GM23338 (cell line): ENCODE results near the gene MT1A. TPM values are rescaled to one million over a fixed set of nuclear protein-coding genes. Genes with fewer than 3 reads are reported as not detected.
A peak's percentile ranks its signal among the peaks of the same experiment; 100 is the strongest.

ENCODE experiments used
- ATAC-seq: fragments of 200-7000 bp; cut with Tn5 transposase; 3 replicates; pipeline ENCODE4 v1.9.1; 2020
- DNase-seq: peaks from one replicate; pipeline ENCODE4 v3.0.0-alpha.2; 2015; ENCODE audit warnings: low spot score
- H2AFZ ChIP-seq: fragments of 200-600 bp; sonication (generic); 2 replicates; pipeline ENCODE4 v1.8.0; 2016; ENCODE audit warnings: antibody characterized with exemption, mild to moderate bottlenecking, moderate library complexity
- H3F3A ChIP-seq: fragments of 200-600 bp; sonication (generic); replicated peaks from 2 replicates; pipeline ENCODE4 v1.8.0; 2017; ENCODE audit warnings: antibody characterized with exemption, mixed run types, low read depth
- H3K27ac ChIP-seq: fragments of 200-600 bp; sonication (generic); 2 replicates; pipeline ENCODE4 v1.6.1; 2016; ENCODE audit warnings: low read depth
- H3K27me3 ChIP-seq: fragments of 200-600 bp; sonication (generic); 2 replicates; pipeline ENCODE4 v1.8.0; 2016; ENCODE audit warnings: mild to moderate bottlenecking, mixed run types, moderate library complexity; ENCODE audit not compliant: insufficient read depth
- H3K36me3 ChIP-seq: fragments of 200-600 bp; sonication (generic); 2 replicates; pipeline ENCODE4 v1.8.0; 2016; ENCODE audit warnings: mild to moderate bottlenecking; ENCODE audit not compliant: insufficient read depth
- H3K4me1 ChIP-seq: fragments of 200-600 bp; sonication (generic); 2 replicates; pipeline ENCODE4 v1.8.0; 2016; ENCODE audit warnings: mild to moderate bottlenecking, moderate library complexity; ENCODE audit not compliant: insufficient read depth
- H3K4me2 ChIP-seq: fragments of 200-600 bp; sonication (generic); 2 replicates; pipeline ENCODE4 v1.7.1; 2017; ENCODE audit warnings: mixed run types
- H3K4me3 ChIP-seq: fragments of 200-600 bp; sonication (generic); 2 replicates; pipeline ENCODE4 v1.6.1; 2016; ENCODE audit warnings: mixed run types
- H3K79me2 ChIP-seq: fragments of 200-600 bp; sonication (generic); replicated peaks from 2 replicates; pipeline ENCODE4 v1.8.0; 2017; ENCODE audit warnings: mild to moderate bottlenecking; ENCODE audit not compliant: insufficient read depth
- H3K9me2 ChIP-seq: fragments of 200-600 bp; sonication (generic); 2 replicates; pipeline ENCODE4 v1.8.0; 2017; ENCODE audit not compliant: insufficient read depth
- H4K20me1 ChIP-seq: fragments of 200-600 bp; sonication (generic); replicated peaks from 2 replicates; pipeline ENCODE4 v1.8.0; 2017; ENCODE audit warnings: mild to moderate bottlenecking; ENCODE audit not compliant: insufficient read depth
- H3K27ac Mint-ChIP-seq: 2 replicates; pipeline ENCODE4 v1.8.0; 2020; ENCODE audit warnings: inconsistent platforms, mild to moderate bottlenecking, moderate library complexity, mixed read lengths
- H3K27me3 Mint-ChIP-seq: 3 replicates; pipeline ENCODE4 v1.8.0; 2022; ENCODE audit warnings: low read depth, mild to moderate bottlenecking, moderate library complexity, mixed read lengths, inconsistent platforms; ENCODE audit not compliant: insufficient read depth, poor library complexity
- H3K36me3 Mint-ChIP-seq: 3 replicates; pipeline ENCODE4 v1.8.0; 2021; ENCODE audit warnings: low read depth, mild to moderate bottlenecking, inconsistent platforms, moderate library complexity, mixed read lengths
- H3K4me1 Mint-ChIP-seq: 3 replicates; pipeline ENCODE4 v1.8.0; 2020; ENCODE audit warnings: mild to moderate bottlenecking, inconsistent platforms, mixed read lengths
- H3K4me3 Mint-ChIP-seq: 3 replicates; pipeline ENCODE4 v1.8.0; 2021; ENCODE audit warnings: moderate library complexity, mild to moderate bottlenecking, inconsistent platforms, mixed read lengths
- H3K9me3 Mint-ChIP-seq: 3 replicates; pipeline ENCODE4 v1.8.0; 2020; ENCODE audit warnings: moderate library complexity, mild to moderate bottlenecking, inconsistent platforms, mixed read lengths
- CREB1 ChIP-seq: fragments of 250-450 bp; sonication (Bioruptor Pico); IDR thresholded peaks from 2 replicates; pipeline ENCODE4 v1.5.0; 2020; ENCODE audit warnings: low read depth, mild to moderate bottlenecking, moderate library complexity
- EZH2phosphoT487 ChIP-seq: fragments of 200-600 bp; sonication (generic); IDR thresholded peaks from one replicate; pipeline ENCODE4 v1.8.1; 2018; ENCODE audit warnings: antibody characterized with exemption; ENCODE audit not compliant: unreplicated experiment
- NANOG ChIP-seq: IDR thresholded peaks from 2 replicates; pipeline ENCODE4 v1.6.1; 2016; ENCODE audit warnings: antibody characterized with exemption, borderline replicate concordance
- POLR2AphosphoS5 ChIP-seq: IDR thresholded peaks from 2 replicates; pipeline ENCODE4 v1.6.1; 2016; ENCODE audit warnings: antibody characterized with exemption, low read depth
- ZNF114 ChIP-seq: fragments of 250-450 bp; sonication (Bioruptor Pico); IDR thresholded peaks from 2 replicates; pipeline ENCODE4 v1.5.0; 2020; ENCODE audit warnings: mild to moderate bottlenecking, moderate library complexity
- ZNF331 ChIP-seq: fragments of 250-450 bp; sonication (Bioruptor Pico); IDR thresholded peaks from 2 replicates; pipeline ENCODE4 v1.5.0; 2020; ENCODE audit warnings: low read depth, mild to moderate bottlenecking, moderate library complexity
- polyA plus RNA-seq: library from polyadenylated mRNA; unstranded; fragments of >200 nt; fragmentation: Nextera tagmentation; extraction: Ambion mirVana; gene quantifications from 2 replicates; pipeline ENCODE4 v1.2.1, GENCODE V29; 2016
- total RNA-seq: library from RNA; depleted of rRNA; stranded (reverse); fragments of >200 nt; shearing (Covaris generic); gene quantifications from 2 replicates; pipeline ENCODE4 v1.2.3, GENCODE V29; 2014
- TF ChIP-seq, protein P1 (sequence below): IDR thresholded peaks from 2 replicates; pipeline ENCODE4 v1.6.1; 2016; ENCODE audit warnings: antibody characterized with exemption
- TF ChIP-seq, protein P2 (sequence below), 2 experiments: fragments of 200-600 bp in 1 of 2; sonication (generic) in 1 of 2; conservative IDR thresholded peaks; 2 replicates each; pipeline versions ENCODE4 v1.5.1 to v1.6.1; 2016 to 2017; ENCODE audit warnings: antibody characterized with exemption in 2 of 2, low read depth in 2 of 2, mild to moderate bottlenecking in 2 of 2, moderate library complexity in 1 of 2
- TF ChIP-seq, protein P3 (sequence below): IDR thresholded peaks from one replicate; pipeline ENCODE4 v1.6.1; 2018; ENCODE audit warnings: antibody characterized with exemption; ENCODE audit not compliant: unreplicated experiment

The MT1A gene
- total and polyA plus RNA-seq, 2 experiments from 2014 or later = 2.5 TPM; not detected in 1

DNA sequence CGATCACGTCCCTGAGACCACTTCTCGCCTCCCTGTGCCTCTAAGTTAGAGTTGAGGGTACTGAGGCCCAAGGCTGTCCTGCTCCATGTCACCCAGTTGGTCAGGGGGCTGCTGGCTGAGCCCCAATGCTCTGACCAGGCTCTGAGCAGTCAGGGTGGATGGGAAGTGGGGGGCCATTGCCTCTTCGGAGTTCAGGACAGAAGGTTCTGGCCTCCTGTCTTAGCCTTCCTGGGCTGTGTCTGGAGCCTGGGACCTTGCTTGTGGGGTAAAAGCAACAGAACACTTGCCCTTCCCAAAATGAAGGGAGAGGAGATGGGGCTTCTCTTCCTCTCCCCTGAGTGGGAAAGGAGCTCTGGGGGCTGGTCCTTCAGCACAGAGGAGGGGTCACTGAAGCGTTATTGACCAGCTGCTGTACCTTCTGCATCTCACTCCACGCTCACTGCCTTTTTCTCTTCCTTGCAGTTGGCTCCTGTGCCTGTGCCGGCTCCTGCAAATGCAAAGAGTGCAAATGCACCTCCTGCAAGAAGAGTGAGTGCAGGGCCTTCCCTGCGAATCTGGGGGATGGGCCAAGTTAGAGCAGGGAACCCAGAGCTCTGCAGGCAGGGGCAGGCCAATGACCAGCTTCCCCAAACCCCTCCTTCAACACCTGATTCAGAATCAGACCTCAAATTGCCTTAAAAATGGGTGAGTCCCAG lies 44.4 kb downstream of the MT1A start (continued):
- TF ChIP-seq, protein P1, sequence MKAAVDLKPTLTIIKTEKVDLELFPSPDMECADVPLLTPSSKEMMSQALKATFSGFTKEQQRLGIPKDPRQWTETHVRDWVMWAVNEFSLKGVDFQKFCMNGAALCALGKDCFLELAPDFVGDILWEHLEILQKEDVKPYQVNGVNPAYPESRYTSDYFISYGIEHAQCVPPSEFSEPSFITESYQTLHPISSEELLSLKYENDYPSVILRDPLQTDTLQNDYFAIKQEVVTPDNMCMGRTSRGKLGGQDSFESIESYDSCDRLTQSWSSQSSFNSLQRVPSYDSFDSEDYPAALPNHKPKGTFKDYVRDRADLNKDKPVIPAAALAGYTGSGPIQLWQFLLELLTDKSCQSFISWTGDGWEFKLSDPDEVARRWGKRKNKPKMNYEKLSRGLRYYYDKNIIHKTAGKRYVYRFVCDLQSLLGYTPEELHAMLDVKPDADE = no peak
- TF ChIP-seq ZNF114 (CRISPR knock-in tag) (no peak), ZNF331 (CRISPR knock-in tag) (no peak), POLR2AphosphoS5 (no peak; the same call in 1 of the 2 replicates), EZH2phosphoT487 (no peak), NANOG (no peak)
- TF ChIP-seq, protein P2, sequence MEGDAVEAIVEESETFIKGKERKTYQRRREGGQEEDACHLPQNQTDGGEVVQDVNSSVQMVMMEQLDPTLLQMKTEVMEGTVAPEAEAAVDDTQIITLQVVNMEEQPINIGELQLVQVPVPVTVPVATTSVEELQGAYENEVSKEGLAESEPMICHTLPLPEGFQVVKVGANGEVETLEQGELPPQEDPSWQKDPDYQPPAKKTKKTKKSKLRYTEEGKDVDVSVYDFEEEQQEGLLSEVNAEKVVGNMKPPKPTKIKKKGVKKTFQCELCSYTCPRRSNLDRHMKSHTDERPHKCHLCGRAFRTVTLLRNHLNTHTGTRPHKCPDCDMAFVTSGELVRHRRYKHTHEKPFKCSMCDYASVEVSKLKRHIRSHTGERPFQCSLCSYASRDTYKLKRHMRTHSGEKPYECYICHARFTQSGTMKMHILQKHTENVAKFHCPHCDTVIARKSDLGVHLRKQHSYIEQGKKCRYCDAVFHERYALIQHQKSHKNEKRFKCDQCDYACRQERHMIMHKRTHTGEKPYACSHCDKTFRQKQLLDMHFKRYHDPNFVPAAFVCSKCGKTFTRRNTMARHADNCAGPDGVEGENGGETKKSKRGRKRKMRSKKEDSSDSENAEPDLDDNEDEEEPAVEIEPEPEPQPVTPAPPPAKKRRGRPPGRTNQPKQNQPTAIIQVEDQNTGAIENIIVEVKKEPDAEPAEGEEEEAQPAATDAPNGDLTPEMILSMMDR (conservative IDR thresholded peaks at IDR 0.05; ENCODE audit: low read depth in 2 of 2) = no peak

DNA sequence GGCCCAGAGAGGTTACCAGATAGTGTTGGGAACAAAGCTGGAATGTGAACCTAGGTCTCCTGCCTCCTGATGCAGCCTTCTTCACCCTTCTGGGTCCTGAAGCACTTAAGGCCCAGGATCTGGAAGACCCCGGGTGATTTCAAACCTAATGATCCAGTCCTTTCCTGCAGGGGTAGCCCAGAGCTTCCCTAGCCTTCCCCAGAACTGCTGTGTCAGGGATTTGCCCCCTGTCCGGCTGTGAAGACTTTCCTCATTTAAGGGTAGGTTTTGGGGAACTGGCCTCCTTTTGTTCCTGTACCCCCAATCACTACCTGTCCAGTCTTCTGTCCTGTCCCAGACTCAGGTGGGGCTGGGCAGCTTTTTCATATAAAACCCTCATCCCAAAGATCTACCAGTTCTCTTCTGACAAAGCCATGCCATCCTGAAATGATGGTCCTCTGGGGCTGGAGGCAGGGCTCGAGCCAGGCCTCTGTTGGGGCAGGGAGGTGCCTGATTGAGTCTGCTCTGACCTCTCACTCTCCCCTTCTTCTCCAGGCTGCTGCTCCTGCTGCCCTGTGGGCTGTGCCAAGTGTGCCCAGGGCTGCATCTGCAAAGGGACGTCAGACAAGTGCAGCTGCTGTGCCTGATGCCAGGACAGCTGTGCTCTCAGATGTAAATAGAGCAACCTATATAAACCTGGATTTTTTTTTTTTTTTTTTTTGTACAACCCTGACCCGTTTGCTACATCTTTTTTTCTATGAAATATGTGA lies 45.1 kb downstream of the MT1A start:
- peak overlapping the region; percentile 96 for H3K4me2 ChIP-seq
- ATAC-seq = peak; percentile 4; the same call in 1 of the 3 replicates
- no peak for TF ChIP-seq POLR2AphosphoS5
- no peak for TF ChIP-seq CREB1 (CRISPR knock-in tag)
- TF ChIP-seq, protein P3, sequence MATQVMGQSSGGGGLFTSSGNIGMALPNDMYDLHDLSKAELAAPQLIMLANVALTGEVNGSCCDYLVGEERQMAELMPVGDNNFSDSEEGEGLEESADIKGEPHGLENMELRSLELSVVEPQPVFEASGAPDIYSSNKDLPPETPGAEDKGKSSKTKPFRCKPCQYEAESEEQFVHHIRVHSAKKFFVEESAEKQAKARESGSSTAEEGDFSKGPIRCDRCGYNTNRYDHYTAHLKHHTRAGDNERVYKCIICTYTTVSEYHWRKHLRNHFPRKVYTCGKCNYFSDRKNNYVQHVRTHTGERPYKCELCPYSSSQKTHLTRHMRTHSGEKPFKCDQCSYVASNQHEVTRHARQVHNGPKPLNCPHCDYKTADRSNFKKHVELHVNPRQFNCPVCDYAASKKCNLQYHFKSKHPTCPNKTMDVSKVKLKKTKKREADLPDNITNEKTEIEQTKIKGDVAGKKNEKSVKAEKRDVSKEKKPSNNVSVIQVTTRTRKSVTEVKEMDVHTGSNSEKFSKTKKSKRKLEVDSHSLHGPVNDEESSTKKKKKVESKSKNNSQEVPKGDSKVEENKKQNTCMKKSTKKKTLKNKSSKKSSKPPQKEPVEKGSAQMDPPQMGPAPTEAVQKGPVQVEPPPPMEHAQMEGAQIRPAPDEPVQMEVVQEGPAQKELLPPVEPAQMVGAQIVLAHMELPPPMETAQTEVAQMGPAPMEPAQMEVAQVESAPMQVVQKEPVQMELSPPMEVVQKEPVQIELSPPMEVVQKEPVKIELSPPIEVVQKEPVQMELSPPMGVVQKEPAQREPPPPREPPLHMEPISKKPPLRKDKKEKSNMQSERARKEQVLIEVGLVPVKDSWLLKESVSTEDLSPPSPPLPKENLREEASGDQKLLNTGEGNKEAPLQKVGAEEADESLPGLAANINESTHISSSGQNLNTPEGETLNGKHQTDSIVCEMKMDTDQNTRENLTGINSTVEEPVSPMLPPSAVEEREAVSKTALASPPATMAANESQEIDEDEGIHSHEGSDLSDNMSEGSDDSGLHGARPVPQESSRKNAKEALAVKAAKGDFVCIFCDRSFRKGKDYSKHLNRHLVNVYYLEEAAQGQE = no peak
- no peak for TF ChIP-seq EZH2phosphoT487
- TF ChIP-seq, protein P1 = no peak
- TF ChIP-seq, protein P2 (conservative IDR thresholded peaks at IDR 0.05; ENCODE audit: low read depth in 2 of 2) = no peak
- TF ChIP-seq ZNF331 (CRISPR knock-in tag) = no peak

More for the DNA sequence above, 45.1 kb downstream of the MT1A start:
- Mint-ChIP-seq H3K36me3 (peaks cover 42% of the 10 kb centered on the region), H3K4me1 (peaks cover 24% of the 10 kb centered on the region), H3K27me3 (peaks cover 26% of the 10 kb centered on the region), H3K9me3 (peaks cover 11% of the 10 kb centered on the region; the same call in 2 of the 3 replicates), H3K27ac (no peak overlapping the region), H3K4me3 (peak overlapping the region; percentile 93)
- Histone ChIP-seq H3K4me1 (peaks cover 27% of the 10 kb centered on the region), H3F3A (peaks cover 7% of the 10 kb centered on the region; the same call in 1 of the 2 replicates), H3K9me2 (no peaks in the 10 kb centered on the region), H3K27ac (no peak overlapping the region), H3K36me3 (no peaks in the 10 kb centered on the region), H3K27me3 (peaks cover 24% of the 10 kb centered on the region), H3K79me2 (peaks cover 14% of the 10 kb centered on the region), H3K4me3 (peak overlapping the region; percentile 86), H2AFZ (no peak overlapping the region), H4K20me1 (no peaks in the 10 kb centered on the region)
- DNase-seq = peak; percentile 33
